Stimulated activated CD4-positive, alpha-beta T cell treated with anti-CD3 and anti-CD28 coated beads, Interleukin-15, amount 100 ng/mL, for 24 hours (primary cell): ENCODE results near the gene RBMX.

Experiments used
- DNase-seq: peaks from one replicate; pipeline ENCODE4 v3.0.0-alpha.2; 2020

RBMX gene

GRCh38 chrX:136828830-136829229 is 51.7 kb downstream of the RBMX start:
- DNase-seq, result no peak

- DNase-seq, result no peak
Observed at GRCh38 chrX:136827026-136827425, 53.5 kb downstream of the RBMX start.

GRCh38 chrX:136825771-136826170 is 54.8 kb downstream of the RBMX start:
- no peak for DNase-seq
